Activated T-cell treated with anti-CD3 and anti-CD28 coated beads, Interleukin-2, amount 50 U/mL, for 48 hours (primary cell): ENCODE data around the gene ARSG.
A peak's percentile ranks its signal among the peaks of the same experiment; 100 is the strongest.

Source experiments
- DNase-seq, 2 experiments: peaks; one replicate each; pipeline ENCODE4 v3.0.0-alpha.2; 2020

ARSG gene

GRCh38 chr17:68379692-68380677 lies 88.7 kb downstream of the ARSG start:
- no peak for DNase-seq

- peak; percentile 27 to 42 for DNase-seq
Measured at GRCh38 chr17:68381076-68381900, 90.0 kb downstream of the ARSG start.

GRCh38 chr17:68382582-68383085 lies 91.3 kb downstream of the ARSG start:
- no peak for DNase-seq

- DNase-seq = no peak
Measured at GRCh38 chr17:68383120-68383442, 91.8 kb downstream of the ARSG start.

GRCh38 chr17:68383443-68384321 lies 92.4 kb downstream of the ARSG start:
- DNase-seq = peak in 1 of 2 experiments; percentile 30

GRCh38 chr17:68384471-68384870 lies 93.2 kb downstream of the ARSG start:
- no peak for DNase-seq

- no peak for DNase-seq
Measured at GRCh38 chr17:68384941-68385340, 93.6 kb downstream of the ARSG start.

- no peak for DNase-seq
Measured at GRCh38 chr17:68385490-68386215, 94.4 kb downstream of the ARSG start.

GRCh38 chr17:68387435-68388218 lies 96.3 kb downstream of the ARSG start:
- DNase-seq = no peak

GRCh38 chr17:68389041-68389440 lies 97.7 kb downstream of the ARSG start:
- DNase-seq = no peak

- no peak for DNase-seq
Measured at GRCh38 chr17:68390888-68391545, 99.7 kb downstream of the ARSG start.

GRCh38 chr17:68391561-68392268 lies 100.4 kb downstream of the ARSG start:
- DNase-seq = no peak

- no peak for DNase-seq
Measured at GRCh38 chr17:68394608-68395331, 103.5 kb downstream of the ARSG start.

- no peak for DNase-seq
Measured at GRCh38 chr17:68396226-68397107, 105.2 kb downstream of the ARSG start.

GRCh38 chr17:68397108-68397536 lies 105.8 kb downstream of the ARSG start:
- DNase-seq = no peak

- peak; percentile 58 for DNase-seq
Measured at GRCh38 chr17:68398691-68399637, 107.7 kb downstream of the ARSG start.
